ENCODE results near the gene CELF2.

GRCh38 chr10:11066520-11066919 lies 48.8 kb downstream of the CELF2 start:
- no peak for TF ChIP-seq POLR2A (IDR thresholded peaks at IDR 0.05)
- no peak for TF ChIP-seq CTCF (IDR thresholded peaks at IDR 0.05)

All from body of pancreas (tissue), 4 donors.